ENCODE measurements around the gene TTYH1.

DNA sequence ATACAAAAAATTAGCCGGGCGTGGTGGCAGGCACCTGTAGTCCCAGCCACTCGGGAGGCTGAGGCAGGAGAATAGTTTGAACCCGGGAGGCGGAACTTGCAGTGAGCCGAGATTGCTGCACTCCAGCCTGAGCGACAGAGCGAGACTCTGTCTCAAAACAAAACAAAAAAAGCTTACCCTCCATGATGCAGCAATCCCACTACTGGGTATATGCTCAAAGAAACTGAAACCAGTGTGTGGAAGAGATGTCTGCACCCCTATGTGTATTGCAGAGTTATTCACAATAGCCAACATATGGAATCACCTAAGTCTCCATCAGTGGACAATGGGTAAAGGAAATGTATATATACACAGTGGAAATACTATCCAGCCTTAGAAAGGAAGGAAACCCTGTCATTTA lies 19.6 kb upstream of the TTYH1 start:
- TF ChIP-seq CTCF (IDR thresholded peaks at IDR 0.05; ENCODE audit: insufficient read depth, low read length) (no peak), POLR2AphosphoS5 (IDR thresholded peaks at IDR 0.05; ENCODE audit: low read depth) (no peak), GABPA (IDR thresholded peaks at IDR 0.05; ENCODE audit: low read depth) (no peak)
- TF ChIP-seq, protein P1, sequence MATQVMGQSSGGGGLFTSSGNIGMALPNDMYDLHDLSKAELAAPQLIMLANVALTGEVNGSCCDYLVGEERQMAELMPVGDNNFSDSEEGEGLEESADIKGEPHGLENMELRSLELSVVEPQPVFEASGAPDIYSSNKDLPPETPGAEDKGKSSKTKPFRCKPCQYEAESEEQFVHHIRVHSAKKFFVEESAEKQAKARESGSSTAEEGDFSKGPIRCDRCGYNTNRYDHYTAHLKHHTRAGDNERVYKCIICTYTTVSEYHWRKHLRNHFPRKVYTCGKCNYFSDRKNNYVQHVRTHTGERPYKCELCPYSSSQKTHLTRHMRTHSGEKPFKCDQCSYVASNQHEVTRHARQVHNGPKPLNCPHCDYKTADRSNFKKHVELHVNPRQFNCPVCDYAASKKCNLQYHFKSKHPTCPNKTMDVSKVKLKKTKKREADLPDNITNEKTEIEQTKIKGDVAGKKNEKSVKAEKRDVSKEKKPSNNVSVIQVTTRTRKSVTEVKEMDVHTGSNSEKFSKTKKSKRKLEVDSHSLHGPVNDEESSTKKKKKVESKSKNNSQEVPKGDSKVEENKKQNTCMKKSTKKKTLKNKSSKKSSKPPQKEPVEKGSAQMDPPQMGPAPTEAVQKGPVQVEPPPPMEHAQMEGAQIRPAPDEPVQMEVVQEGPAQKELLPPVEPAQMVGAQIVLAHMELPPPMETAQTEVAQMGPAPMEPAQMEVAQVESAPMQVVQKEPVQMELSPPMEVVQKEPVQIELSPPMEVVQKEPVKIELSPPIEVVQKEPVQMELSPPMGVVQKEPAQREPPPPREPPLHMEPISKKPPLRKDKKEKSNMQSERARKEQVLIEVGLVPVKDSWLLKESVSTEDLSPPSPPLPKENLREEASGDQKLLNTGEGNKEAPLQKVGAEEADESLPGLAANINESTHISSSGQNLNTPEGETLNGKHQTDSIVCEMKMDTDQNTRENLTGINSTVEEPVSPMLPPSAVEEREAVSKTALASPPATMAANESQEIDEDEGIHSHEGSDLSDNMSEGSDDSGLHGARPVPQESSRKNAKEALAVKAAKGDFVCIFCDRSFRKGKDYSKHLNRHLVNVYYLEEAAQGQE (IDR thresholded peaks at IDR 0.05; ENCODE audit: insufficient replicate concordance, low read depth): no peak
